ENCODE results near the gene EIF4E2. TPM values are rescaled to one million over a fixed set of nuclear protein-coding genes. Genes with fewer than 3 reads are reported as not detected.

EIF4E2 gene
- total RNA-seq, 2 experiments from 2014 or later = 45.9 to 46.0 TPM

GRCh38 chr2:232524771-232525170 lies 25.7 kb upstream of the EIF4E2 start:
- Histone ChIP-seq H3K9me3 (ENCODE audit: control insufficient read depth in 1 of 2, insufficient read depth in 1 of 2, low read length in 2 of 2) (peaks cover 0 to 21% of the 10 kb centered on the region in 2 experiments), H3K27me3 (ENCODE audit: control insufficient read depth in 1 of 2, insufficient read depth in 2 of 2, low read length in 2 of 2) (peaks cover 40 to 60% of the 10 kb centered on the region in 2 experiments), H3K36me3 (ENCODE audit: insufficient read depth, low read length) (no peaks in the 10 kb centered on the region), H3K27ac (ENCODE audit: low read depth in 1 of 2, low read length in 2 of 2) (no peak overlapping the region), H3K4me1 (ENCODE audit: insufficient read depth, low read length) (peaks cover 40% of the 10 kb centered on the region), H3K4me3 (ENCODE audit: low read length) (no peak overlapping the region)
- intact Hi-C loops (cut with DNase I, micrococcal nuclease) = loop anchor here (5.0 to 10.0 kb wide), 3 partner anchors 87 to 617 kb away; partner anchors contain the start of gene NPPC (in 1 of the 2)
- no peak for TF ChIP-seq CTCF (IDR thresholded peaks at IDR 0.05)
- ATAC-seq (ENCODE audit: poor library complexity) = no peak
- Mint-ChIP-seq H3K4me1 (ENCODE audit: low read depth) (peaks cover 19% of the 10 kb centered on the region), H3K4me3 (no peak overlapping the region), H3K27ac (no peak overlapping the region), H3K36me3 (ENCODE audit: low read depth) (no peaks in the 10 kb centered on the region), H3K9me3 (no peaks in the 10 kb centered on the region), H3K27me3 (peaks cover 65% of the 10 kb centered on the region)
- CTCF ChIA-PET = no interaction called here
- POLR2A ChIA-PET = no interaction called here
- DNase-seq = no peak

GRCh38 chr2:232525199-232525598 lies 25.3 kb upstream of the EIF4E2 start:
- no peak for DNase-seq
- Histone ChIP-seq H3K9me3 (ENCODE audit: control insufficient read depth in 1 of 2, insufficient read depth in 1 of 2, low read length in 2 of 2) (peaks cover 0 to 21% of the 10 kb centered on the region in 2 experiments), H3K4me3 (ENCODE audit: low read length) (no peak overlapping the region), H3K36me3 (ENCODE audit: insufficient read depth, low read length) (no peaks in the 10 kb centered on the region), H3K27ac (ENCODE audit: low read depth in 1 of 2, low read length in 2 of 2) (no peak overlapping the region), H3K4me1 (ENCODE audit: insufficient read depth, low read length) (peaks cover 40% of the 10 kb centered on the region), H3K27me3 (ENCODE audit: control insufficient read depth in 1 of 2, insufficient read depth in 2 of 2, low read length in 2 of 2) (peaks cover 39 to 60% of the 10 kb centered on the region in 2 experiments)
- CTCF ChIA-PET = no interaction called here
- intact Hi-C loops (cut with DNase I, micrococcal nuclease) = loop anchor here in 1 of 2 experiments (10.0 kb wide), 1 partner anchor 600 kb away; the partner anchor contains the start of gene NPPC
- Mint-ChIP-seq H3K27ac (no peak overlapping the region), H3K4me1 (ENCODE audit: low read depth) (peaks cover 19% of the 10 kb centered on the region), H3K4me3 (no peak overlapping the region), H3K36me3 (ENCODE audit: low read depth) (no peaks in the 10 kb centered on the region), H3K9me3 (no peaks in the 10 kb centered on the region), H3K27me3 (peaks cover 65% of the 10 kb centered on the region)
- no peak for ATAC-seq (ENCODE audit: poor library complexity)
- POLR2A ChIA-PET = no interaction called here
- no peak for TF ChIP-seq CTCF (IDR thresholded peaks at IDR 0.05)

GRCh38 chr2:232525791-232526371 lies 24.6 kb upstream of the EIF4E2 start, which contains the start of gene CHRND:
TSS of gene CHRND (plus strand) at chr2:232526160. CDS start at chr2:232526216, 56 bp downstream.
- Mint-ChIP-seq H3K36me3 (ENCODE audit: low read depth) (no peaks in the 10 kb centered on the region), H3K4me3 (no peak within 1 kb of the TSS), H3K27me3 (peaks cover 64% of the 10 kb centered on the region), H3K9me3 (no peaks in the 10 kb centered on the region), H3K4me1 (ENCODE audit: low read depth) (peaks cover 19% of the 10 kb centered on the region), H3K27ac (no peak within 1 kb of the TSS)
- no peak for TF ChIP-seq CTCF (IDR thresholded peaks at IDR 0.05)
- POLR2A ChIA-PET = no interaction called here
- H3K4me1 ChIP-seq (ENCODE audit: insufficient read depth, low read length) = peaks cover 40% of the 10 kb centered on the region
- H3K27me3 ChIP-seq (ENCODE audit: control insufficient read depth in 1 of 2, insufficient read depth in 2 of 2, low read length in 2 of 2) = peaks cover 35 to 58% of the 10 kb centered on the region in 2 experiments
- DNase-seq (no peak), ATAC-seq (ENCODE audit: poor library complexity) (no peak)
- H3K4me3 ChIP-seq (ENCODE audit: low read length) = no peak within 1 kb of the TSS
- H3K36me3 ChIP-seq (ENCODE audit: insufficient read depth, low read length) = no peaks in the 10 kb centered on the region
- H3K9me3 ChIP-seq (ENCODE audit: control insufficient read depth in 1 of 2, insufficient read depth in 1 of 2, low read length in 2 of 2) = peaks cover 0 to 21% of the 10 kb centered on the region in 2 experiments
- intact Hi-C loops (cut with DNase I, micrococcal nuclease) = loop anchor here in 1 of 2 experiments (10.0 kb wide), 1 partner anchor 601 kb away; the partner anchor contains the start of gene NPPC
- CTCF ChIA-PET = no interaction called here
- H3K27ac ChIP-seq (ENCODE audit: low read depth in 1 of 2, low read length in 2 of 2) = no peak within 1 kb of the TSS
